Smooth muscle cell (in vitro differentiated cells): ENCODE data around the gene THADA. TPM values are rescaled to one million over a fixed set of nuclear protein-coding genes. Genes with fewer than 3 reads are reported as not detected.

ENCODE experiments used
- DNase-seq: peaks from one replicate; lab custom pipeline; 2025; ENCODE audit not compliant: unreplicated experiment; lab: John Stamatoyannopoulos, UW
- H2AFZ ChIP-seq: fragments of 200-600 bp; sonication (generic); 2 replicates; pipeline ENCODE4 v1.6.0; 2016; ENCODE audit warnings: antibody characterized with exemption, low read depth, mild to moderate bottlenecking
- H3F3A ChIP-seq: fragments of 200-600 bp; sonication (generic); 2 replicates; pipeline ENCODE4 v1.6.0; 2017; ENCODE audit warnings: antibody characterized with exemption, low read depth
- H3K27ac ChIP-seq: fragments of 200-600 bp; sonication (generic); 2 replicates; pipeline ENCODE4 v1.5.1; 2016; ENCODE audit warnings: low read depth, mild to moderate bottlenecking
- H3K27me3 ChIP-seq: fragments of 200-600 bp; sonication (generic); 2 replicates; pipeline ENCODE4 v1.6.1; 2016; ENCODE audit warnings: low read depth, mild to moderate bottlenecking
- H3K36me3 ChIP-seq: fragments of 200-600 bp; sonication (generic); 2 replicates; pipeline ENCODE4 v1.5.1; 2016; ENCODE audit warnings: low read depth
- H3K4me1 ChIP-seq: fragments of 200-600 bp; sonication (generic); 2 replicates; pipeline ENCODE4 v1.5.1; 2016; ENCODE audit warnings: low read depth
- H3K4me2 ChIP-seq: fragments of 200-600 bp; sonication (generic); 2 replicates; pipeline ENCODE4 v1.6.0; 2016; ENCODE audit warnings: mild to moderate bottlenecking
- H3K4me3 ChIP-seq: fragments of 200-600 bp; sonication (generic); 2 replicates; pipeline ENCODE4 v1.5.1; 2016; ENCODE audit warnings: mild to moderate bottlenecking
- H3K79me2 ChIP-seq: fragments of 200-600 bp; sonication (generic); 2 replicates; pipeline ENCODE4 v1.6.0; 2016; ENCODE audit warnings: low read depth, mild to moderate bottlenecking
- H3K9ac ChIP-seq: fragments of 200-600 bp; sonication (generic); 2 replicates; pipeline ENCODE4 v1.6.0; 2016; ENCODE audit warnings: low read depth
- H3K9me3 ChIP-seq: fragments of 200-600 bp; sonication (generic); replicated peaks from 2 replicates; pipeline ENCODE4 v1.5.1; 2016; ENCODE audit warnings: low read depth
- H4K20me1 ChIP-seq: fragments of 200-600 bp; sonication (generic); 2 replicates; pipeline ENCODE4 v1.6.0; 2016; ENCODE audit warnings: low read depth
- WGBS: methylation state at CpG from one replicate; pipeline ENCODE4 v1.1.7; 2016; ENCODE audit warnings: low lambda C conversion rate; 5-methylcytosine and 5-hydroxymethylcytosine counted together
- polyA plus RNA-seq: library from polyadenylated mRNA; unstranded; fragments of >200 nt; fragmentation: Nextera tagmentation; extraction: Ambion mirVana; gene quantifications from 2 replicates; pipeline ENCODE4 v1.2.1, GENCODE V29; 2016
- total RNA-seq: library from RNA; depleted of rRNA; stranded (reverse); fragments of >200 nt; gene quantifications from 2 replicates; pipeline ENCODE4 v1.2.3, GENCODE V29; 2014
- TF ChIP-seq, protein P1 (sequence below): fragments of 200-600 bp; sonication (generic); IDR thresholded peaks from 2 replicates; pipeline ENCODE4 v1.5.1; 2017; ENCODE audit warnings: borderline replicate concordance, mild to moderate bottlenecking, antibody characterized with exemption; ENCODE audit not compliant: insufficient read depth, poor library complexity, severe bottlenecking

The THADA gene
- total and polyA plus RNA-seq, 2 experiments from 2014 or later, result 11.3 to 20.9 TPM

DNA sequence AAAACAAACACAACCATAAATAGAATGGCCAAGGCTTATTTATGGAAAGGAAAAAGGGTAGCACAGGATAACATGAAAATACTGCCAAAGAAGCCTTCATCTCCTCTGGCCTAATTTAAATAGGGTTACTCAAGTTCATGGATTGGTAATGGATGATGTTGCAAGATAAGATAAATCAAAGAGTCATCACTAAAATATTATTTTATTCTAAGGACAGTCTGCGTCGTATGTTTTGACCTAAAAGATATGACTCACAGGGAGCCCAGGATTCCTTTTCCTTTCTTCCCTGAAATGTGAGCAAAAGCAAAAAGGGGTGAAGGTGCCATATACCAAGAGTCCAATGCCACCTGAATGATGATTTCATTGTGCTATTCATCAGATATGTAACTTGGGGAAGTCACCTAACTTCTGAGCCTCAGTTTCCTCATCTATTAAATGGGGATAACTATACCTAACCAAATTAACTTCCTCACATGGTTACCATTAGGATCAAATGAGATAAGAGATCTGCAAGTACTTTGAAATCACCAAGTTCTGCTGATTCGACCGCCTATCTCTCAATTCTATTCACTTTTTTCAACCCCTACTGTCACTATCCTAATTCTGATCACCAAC lies 137.7 kb downstream of the THADA start:
- Histone ChIP-seq H3K9ac (no peak overlapping the region), H3K4me2 (no peak overlapping the region), H3K4me1 (peaks cover 3% of the 10 kb centered on the region), H3K4me3 (no peak overlapping the region), H2AFZ (no peak overlapping the region), H3K79me2 (no peaks in the 10 kb centered on the region), H3F3A (peaks cover 7% of the 10 kb centered on the region), H4K20me1 (no peaks in the 10 kb centered on the region), H3K27ac (no peak overlapping the region), H3K36me3 (no peaks in the 10 kb centered on the region), H3K27me3 (no peaks in the 10 kb centered on the region), H3K9me3 (no peaks in the 10 kb centered on the region)
- DNase-seq, result no peak
- TF ChIP-seq, protein P1, sequence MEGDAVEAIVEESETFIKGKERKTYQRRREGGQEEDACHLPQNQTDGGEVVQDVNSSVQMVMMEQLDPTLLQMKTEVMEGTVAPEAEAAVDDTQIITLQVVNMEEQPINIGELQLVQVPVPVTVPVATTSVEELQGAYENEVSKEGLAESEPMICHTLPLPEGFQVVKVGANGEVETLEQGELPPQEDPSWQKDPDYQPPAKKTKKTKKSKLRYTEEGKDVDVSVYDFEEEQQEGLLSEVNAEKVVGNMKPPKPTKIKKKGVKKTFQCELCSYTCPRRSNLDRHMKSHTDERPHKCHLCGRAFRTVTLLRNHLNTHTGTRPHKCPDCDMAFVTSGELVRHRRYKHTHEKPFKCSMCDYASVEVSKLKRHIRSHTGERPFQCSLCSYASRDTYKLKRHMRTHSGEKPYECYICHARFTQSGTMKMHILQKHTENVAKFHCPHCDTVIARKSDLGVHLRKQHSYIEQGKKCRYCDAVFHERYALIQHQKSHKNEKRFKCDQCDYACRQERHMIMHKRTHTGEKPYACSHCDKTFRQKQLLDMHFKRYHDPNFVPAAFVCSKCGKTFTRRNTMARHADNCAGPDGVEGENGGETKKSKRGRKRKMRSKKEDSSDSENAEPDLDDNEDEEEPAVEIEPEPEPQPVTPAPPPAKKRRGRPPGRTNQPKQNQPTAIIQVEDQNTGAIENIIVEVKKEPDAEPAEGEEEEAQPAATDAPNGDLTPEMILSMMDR, result no peak
- WGBS, result 67% methylated on average over 4 of the region's 4 CpGs

- Histone ChIP-seq H3K27me3 (no peaks in the 10 kb centered on the region), H3K4me3 (no peak overlapping the region), H3K9ac (no peak overlapping the region), H3K4me2 (no peak overlapping the region), H2AFZ (no peak overlapping the region), H3K9me3 (no peaks in the 10 kb centered on the region), H3K27ac (no peak overlapping the region), H3K4me1 (no peaks in the 10 kb centered on the region), H3K79me2 (no peaks in the 10 kb centered on the region), H3K36me3 (no peaks in the 10 kb centered on the region), H4K20me1 (no peaks in the 10 kb centered on the region), H3F3A (no peaks in the 10 kb centered on the region)
- TF ChIP-seq, protein P1, result no peak
- 80% methylated on average over 6 of the region's 6 CpGs for WGBS
- DNase-seq, result no peak
These were observed 139.9 kb downstream of the THADA start for GRCh38 chr2:43455731-43456642.

DNA sequence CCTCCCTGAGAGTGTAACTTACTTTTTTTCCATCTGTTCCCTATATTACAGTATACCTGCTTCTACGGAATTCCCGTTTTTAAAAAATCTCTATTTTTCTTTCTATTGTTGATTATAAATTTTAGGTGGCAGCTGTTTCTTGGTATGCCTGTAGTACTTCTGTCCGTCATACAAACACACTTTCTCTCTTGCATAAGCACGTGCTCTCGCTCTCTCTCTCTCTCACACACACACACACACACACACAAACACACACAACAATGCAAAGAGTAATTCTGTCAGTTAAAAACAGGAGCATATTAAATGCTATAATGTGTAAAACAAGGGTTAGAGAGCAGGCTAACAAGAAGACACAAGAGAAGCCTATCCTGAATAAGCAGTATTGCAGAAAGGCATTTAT lies 140.5 kb downstream of the THADA start:
- Histone ChIP-seq H2AFZ (no peak overlapping the region), H3K36me3 (no peaks in the 10 kb centered on the region), H3K9me3 (no peaks in the 10 kb centered on the region), H3K79me2 (no peaks in the 10 kb centered on the region), H3K27me3 (no peaks in the 10 kb centered on the region), H3K4me1 (no peaks in the 10 kb centered on the region), H3F3A (no peaks in the 10 kb centered on the region), H4K20me1 (no peaks in the 10 kb centered on the region), H3K4me3 (no peak overlapping the region), H3K4me2 (no peak overlapping the region), H3K27ac (no peak overlapping the region), H3K9ac (no peak overlapping the region)
- DNase-seq, result no peak
- 97% methylated on average over 5 of the region's 5 CpGs for WGBS
- TF ChIP-seq, protein P1, result no peak
